SK-N-SH (cell line): ENCODE measurements around the gene PEMT. TPM values are rescaled to one million over a fixed set of nuclear protein-coding genes. Genes with fewer than 3 reads are reported as not detected.

ENCODE experiments used
- CTCF ChIA-PET: fragments of 300-600, 350-600 bp; formaldehyde crosslinking; extraction: SDS; loops from one replicate; lab custom pipeline; 2021; lab: Yijun Ruan, JAX
- POLR2A ChIA-PET: fragments of 350-600 bp; sonication (Branson Sonifier 250); formaldehyde crosslinking; extraction: SDS; loops from one replicate; lab custom pipeline; 2020; ENCODE audit warnings: antibody characterized with exemption, inconsistent platforms; lab: Yijun Ruan, JAX
- DNase-seq: peaks from one replicate; pipeline ENCODE4 v3.0.0; 2012
- H2AFZ ChIP-seq: fragments of 200-600 bp; sonication (generic); 2 replicates; pipeline ENCODE4 v1.8.1; 2016; ENCODE audit warnings: antibody characterized with exemption, mild to moderate bottlenecking, low read depth
- H3F3A ChIP-seq: fragments of 200-600 bp; sonication (generic); replicated peaks from 2 replicates; pipeline ENCODE3; 2016; ENCODE audit warnings: antibody characterized with exemption, mild to moderate bottlenecking; ENCODE audit not compliant: insufficient read depth
- H3K27ac ChIP-seq, 2 experiments: fragments of 200-500 bp in 1 of 2; fragments of 200-600 bp in 1 of 2; sonication (Bioruptor generic) in 1 of 2; sonication (generic), shearing (Covaris generic) in 1 of 2; 2 replicates each; pipeline versions ENCODE4 v1.5.1 to v1.6.1; 2014 to 2016; ENCODE audit warnings: low read depth in 2 of 2, inconsistent platforms in 1 of 2, low read length in 1 of 2, mild to moderate bottlenecking in 1 of 2, mixed read lengths in 1 of 2
- H3K27me3 ChIP-seq: fragments of 200-600 bp; sonication (generic), shearing (Covaris generic); 2 replicates; pipeline ENCODE4 v1.6.1; 2016; ENCODE audit warnings: mixed run types; ENCODE audit not compliant: insufficient read depth
- H3K36me3 ChIP-seq, 2 experiments: fragments of 200-500 bp in 1 of 2; fragments of 200-600 bp in 1 of 2; sonication (Bioruptor generic) in 1 of 2; sonication (generic) in 1 of 2; replicated peaks in 1 of 2; 2 replicates each; pipeline versions ENCODE3 to v1.5.1; 2014 to 2016; ENCODE audit warnings: low read length in 1 of 2, mild to moderate bottlenecking in 1 of 2; ENCODE audit not compliant: insufficient read depth in 2 of 2, control insufficient read depth in 1 of 2
- H3K4me1 ChIP-seq, 2 experiments: fragments of 200-500 bp in 1 of 2; fragments of 200-600 bp in 1 of 2; sonication (Bioruptor generic) in 1 of 2; sonication (generic), shearing (Covaris generic) in 1 of 2; 2 replicates each; pipeline versions ENCODE4 v1.5.1 to v1.6.1; 2014 to 2016; ENCODE audit warnings: low read depth in 1 of 2, low read length in 1 of 2, mixed run types in 1 of 2; ENCODE audit not compliant: insufficient read depth in 2 of 2, control insufficient read depth in 1 of 2
- H3K4me2 ChIP-seq: fragments of 200-600 bp; sonication (generic), shearing (Covaris generic); 2 replicates; pipeline ENCODE4 v1.6.1; 2017; ENCODE audit warnings: mixed run types
- H3K4me3 ChIP-seq, 2 experiments: fragments of 200-500 bp in 1 of 2; fragments of 200-600 bp in 1 of 2; sonication (Bioruptor generic) in 1 of 2; sonication (generic), shearing (Covaris generic) in 1 of 2; 2 replicates each; pipeline versions ENCODE4 v1.5.1 to v1.8.1; 2014 to 2016; ENCODE audit warnings: low read depth in 2 of 2, inconsistent platforms in 1 of 2, low read length in 1 of 2, mild to moderate bottlenecking in 1 of 2, mixed read lengths in 1 of 2, moderate library complexity in 1 of 2
- H3K79me2 ChIP-seq: fragments of 200-600 bp; sonication (generic); 2 replicates; pipeline ENCODE4 v1.8.1; 2017; ENCODE audit warnings: mild to moderate bottlenecking; ENCODE audit not compliant: insufficient read depth
- H3K9ac ChIP-seq: fragments of 200-600 bp; sonication (generic); 2 replicates; pipeline ENCODE4 v1.6.1; 2017; ENCODE audit warnings: mixed run types
- H3K9me2 ChIP-seq: fragments of 200-600 bp; sonication (generic); 2 replicates; pipeline ENCODE4 v1.6.1; 2017; ENCODE audit warnings: mixed run types
- H3K9me3 ChIP-seq: fragments of 200-600 bp; sonication (generic); 2 replicates; pipeline ENCODE4 v1.6.1; 2017; ENCODE audit warnings: mixed run types, mild to moderate bottlenecking, moderate library complexity
- H4K20me1 ChIP-seq: fragments of 200-600 bp; sonication (generic); 2 replicates; pipeline ENCODE4 v1.6.1; 2017; ENCODE audit warnings: mild to moderate bottlenecking, mixed run types; ENCODE audit not compliant: insufficient read depth
- CHD2 ChIP-seq: fragments of 150-350 bp; IDR thresholded peaks from 2 replicates; pipeline ENCODE4 v1.6.1; 2018; ENCODE audit warnings: low read length; ENCODE audit not compliant: partially characterized antibody
- EP300 ChIP-seq, 2 experiments: IDR thresholded peaks; 2 replicates each; pipeline versions ENCODE4 v1.4.0 to v1.6.1; 2012; ENCODE audit warnings: borderline replicate concordance in 1 of 2, low read depth in 1 of 2, low read length in 1 of 2
- FOXJ3 ChIP-seq: sonication (generic); formaldehyde crosslinking; IDR thresholded peaks from 2 replicates; pipeline ENCODE4 v1.5.1; 2020; ENCODE audit warnings: mild to moderate bottlenecking, missing genetic modification reagents
- FOXM1 ChIP-seq: IDR thresholded peaks from 2 replicates; pipeline ENCODE4 v1.4.0; 2012; ENCODE audit warnings: low read depth, mild to moderate bottlenecking
- JUND ChIP-seq: IDR thresholded peaks from 2 replicates; pipeline ENCODE4 v1.4.0; 2012
- MEF2A ChIP-seq: IDR thresholded peaks from 2 replicates; pipeline ENCODE4 v1.4.0; 2012; ENCODE audit warnings: low read depth, borderline replicate concordance
- NFIC ChIP-seq: IDR thresholded peaks from 2 replicates; pipeline ENCODE4 v1.4.0; 2012; ENCODE audit warnings: borderline replicate concordance
- POLR2AphosphoS5 ChIP-seq: IDR thresholded peaks from 2 replicates; pipeline ENCODE4 v1.6.1; 2012; ENCODE audit warnings: low read depth, low read length
- RAD21 ChIP-seq: IDR thresholded peaks from 2 replicates; pipeline ENCODE4 v1.6.1; 2012; ENCODE audit warnings: mild to moderate bottlenecking, low read length
- RCOR1 ChIP-seq: fragments of 150-350 bp; IDR thresholded peaks from 2 replicates; pipeline ENCODE4 v1.6.1; 2017; ENCODE audit warnings: antibody characterized with exemption, low read length
- RFX5 ChIP-seq: IDR thresholded peaks from 2 replicates; pipeline ENCODE4 v1.6.1; 2012; ENCODE audit warnings: mild to moderate bottlenecking, improper control_type of control experiment, low read length
- SIN3A ChIP-seq: IDR thresholded peaks from 2 replicates; pipeline ENCODE4 v1.6.1; 2012; ENCODE audit warnings: low read depth, mild to moderate bottlenecking, low read length, moderate library complexity, borderline replicate concordance
- TAF1 ChIP-seq: IDR thresholded peaks from 2 replicates; pipeline ENCODE4 v1.6.1; 2012; ENCODE audit warnings: low read depth, mild to moderate bottlenecking, low read length, moderate library complexity, borderline replicate concordance
- TCF12 ChIP-seq: IDR thresholded peaks from 2 replicates; pipeline ENCODE4 v1.4.0; 2012
- TEAD4 ChIP-seq: IDR thresholded peaks from 2 replicates; pipeline ENCODE4 v1.4.0; 2012; ENCODE audit warnings: mild to moderate bottlenecking, borderline replicate concordance; ENCODE audit not compliant: insufficient read depth
- WGBS: methylation state at CpG from one replicate; pipeline ENCODE4 v1.1.6; 2017; ENCODE audit warnings: low lambda C conversion rate; 5-methylcytosine and 5-hydroxymethylcytosine counted together
- polyA plus RNA-seq, 3 experiments: library from polyadenylated mRNA; depleted of rRNA; stranded (reverse); fragments of >200 nt; gene quantifications; 2 replicates each; pipeline ENCODE4 v1.2.3, GENCODE V29; 2012
- TF ChIP-seq, protein P1 (sequence below): fragments of 150-350 bp; IDR thresholded peaks from 2 replicates; pipeline ENCODE4 v1.6.1; 2016; ENCODE audit warnings: mild to moderate bottlenecking, low read depth, low read length
- TF ChIP-seq, protein P2 (sequence below): IDR thresholded peaks from 2 replicates; pipeline ENCODE4 v1.6.1; 2012; ENCODE audit warnings: mild to moderate bottlenecking, low read depth, low read length, moderate library complexity
- TF ChIP-seq, protein P3 (sequence below): fragments of 150-350 bp; IDR thresholded peaks from 2 replicates; pipeline ENCODE4 v1.6.1; 2017; ENCODE audit warnings: antibody characterized with exemption, low read length, low read depth, borderline replicate concordance
- TF ChIP-seq, protein P4 (sequence below): IDR thresholded peaks from 2 replicates; pipeline ENCODE4; 2012

Gene PEMT
- polyA plus RNA-seq, 1 of the 3 experiments (the other 2 are of a cell fraction), result 52.8 TPM

DNA sequence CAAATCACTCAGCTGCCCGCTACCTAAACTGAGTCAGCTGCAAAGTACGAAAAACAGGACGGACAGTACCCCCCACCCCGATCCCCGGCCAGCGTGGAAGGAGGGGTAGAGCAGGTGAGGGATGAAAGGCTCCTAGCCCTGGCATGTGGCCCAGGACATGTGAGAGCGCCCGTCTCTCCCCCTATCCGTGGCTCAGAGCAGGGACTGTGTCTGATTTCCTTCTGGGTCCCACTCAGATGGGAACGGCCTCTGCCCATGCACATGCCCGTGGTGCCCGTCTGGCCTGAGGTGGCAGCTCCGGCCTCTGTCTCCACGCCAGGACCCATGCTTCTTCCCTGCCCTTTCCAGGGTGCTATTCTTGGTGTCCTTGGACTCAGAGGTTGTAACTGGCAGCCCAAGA lies 65.1 kb downstream of the PEMT start (continued):
- TF ChIP-seq JUND (no peak), RFX5 (no peak), CHD2 (no peak), POLR2AphosphoS5 (no peak), EP300 (IDR thresholded peaks at IDR 0.05; ENCODE audit: borderline replicate concordance in 1 of 2, low read depth in 1 of 2, low read length in 1 of 2) (no peak), FOXJ3 (CRISPR knock-in tag) (no peak), TEAD4 (no peak), TCF12 (no peak)
- TF ChIP-seq, protein P1, sequence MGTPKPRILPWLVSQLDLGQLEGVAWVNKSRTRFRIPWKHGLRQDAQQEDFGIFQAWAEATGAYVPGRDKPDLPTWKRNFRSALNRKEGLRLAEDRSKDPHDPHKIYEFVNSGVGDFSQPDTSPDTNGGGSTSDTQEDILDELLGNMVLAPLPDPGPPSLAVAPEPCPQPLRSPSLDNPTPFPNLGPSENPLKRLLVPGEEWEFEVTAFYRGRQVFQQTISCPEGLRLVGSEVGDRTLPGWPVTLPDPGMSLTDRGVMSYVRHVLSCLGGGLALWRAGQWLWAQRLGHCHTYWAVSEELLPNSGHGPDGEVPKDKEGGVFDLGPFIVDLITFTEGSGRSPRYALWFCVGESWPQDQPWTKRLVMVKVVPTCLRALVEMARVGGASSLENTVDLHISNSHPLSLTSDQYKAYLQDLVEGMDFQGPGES, result no peak
- TF ChIP-seq, protein P2, sequence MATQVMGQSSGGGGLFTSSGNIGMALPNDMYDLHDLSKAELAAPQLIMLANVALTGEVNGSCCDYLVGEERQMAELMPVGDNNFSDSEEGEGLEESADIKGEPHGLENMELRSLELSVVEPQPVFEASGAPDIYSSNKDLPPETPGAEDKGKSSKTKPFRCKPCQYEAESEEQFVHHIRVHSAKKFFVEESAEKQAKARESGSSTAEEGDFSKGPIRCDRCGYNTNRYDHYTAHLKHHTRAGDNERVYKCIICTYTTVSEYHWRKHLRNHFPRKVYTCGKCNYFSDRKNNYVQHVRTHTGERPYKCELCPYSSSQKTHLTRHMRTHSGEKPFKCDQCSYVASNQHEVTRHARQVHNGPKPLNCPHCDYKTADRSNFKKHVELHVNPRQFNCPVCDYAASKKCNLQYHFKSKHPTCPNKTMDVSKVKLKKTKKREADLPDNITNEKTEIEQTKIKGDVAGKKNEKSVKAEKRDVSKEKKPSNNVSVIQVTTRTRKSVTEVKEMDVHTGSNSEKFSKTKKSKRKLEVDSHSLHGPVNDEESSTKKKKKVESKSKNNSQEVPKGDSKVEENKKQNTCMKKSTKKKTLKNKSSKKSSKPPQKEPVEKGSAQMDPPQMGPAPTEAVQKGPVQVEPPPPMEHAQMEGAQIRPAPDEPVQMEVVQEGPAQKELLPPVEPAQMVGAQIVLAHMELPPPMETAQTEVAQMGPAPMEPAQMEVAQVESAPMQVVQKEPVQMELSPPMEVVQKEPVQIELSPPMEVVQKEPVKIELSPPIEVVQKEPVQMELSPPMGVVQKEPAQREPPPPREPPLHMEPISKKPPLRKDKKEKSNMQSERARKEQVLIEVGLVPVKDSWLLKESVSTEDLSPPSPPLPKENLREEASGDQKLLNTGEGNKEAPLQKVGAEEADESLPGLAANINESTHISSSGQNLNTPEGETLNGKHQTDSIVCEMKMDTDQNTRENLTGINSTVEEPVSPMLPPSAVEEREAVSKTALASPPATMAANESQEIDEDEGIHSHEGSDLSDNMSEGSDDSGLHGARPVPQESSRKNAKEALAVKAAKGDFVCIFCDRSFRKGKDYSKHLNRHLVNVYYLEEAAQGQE, result no peak

DNA sequence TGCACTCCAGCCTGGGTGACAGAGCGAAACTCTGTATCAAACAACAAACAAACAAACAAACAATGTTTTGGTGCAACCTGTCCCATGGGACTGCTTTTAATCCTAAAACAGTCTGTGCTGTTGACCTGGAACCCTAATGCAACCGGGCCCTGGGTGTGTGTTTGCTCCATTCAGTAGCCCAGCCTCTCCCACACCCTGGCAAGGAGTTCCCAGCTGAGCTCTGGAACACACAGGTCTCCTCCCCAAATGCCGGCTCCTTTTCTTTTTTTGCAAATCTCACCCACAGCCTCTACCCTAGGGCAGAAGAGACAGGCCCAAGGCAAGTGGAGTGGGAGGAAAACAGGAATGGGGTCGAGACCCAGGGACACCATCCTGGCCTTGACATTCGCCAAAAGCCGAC lies 65.6 kb downstream of the PEMT start:
- no peak for DNase-seq
- H3K4me2 ChIP-seq, result no peak overlapping the region

More for the DNA sequence above, 65.6 kb downstream of the PEMT start:
- H3K36me3 ChIP-seq, result no peaks in the 10 kb centered on the region
- TF ChIP-seq RCOR1, result no peak
- TF ChIP-seq, protein P1, result no peak
- no peak for TF ChIP-seq NFIC
- TF ChIP-seq, protein P2, result no peak
- TF ChIP-seq, protein P3, sequence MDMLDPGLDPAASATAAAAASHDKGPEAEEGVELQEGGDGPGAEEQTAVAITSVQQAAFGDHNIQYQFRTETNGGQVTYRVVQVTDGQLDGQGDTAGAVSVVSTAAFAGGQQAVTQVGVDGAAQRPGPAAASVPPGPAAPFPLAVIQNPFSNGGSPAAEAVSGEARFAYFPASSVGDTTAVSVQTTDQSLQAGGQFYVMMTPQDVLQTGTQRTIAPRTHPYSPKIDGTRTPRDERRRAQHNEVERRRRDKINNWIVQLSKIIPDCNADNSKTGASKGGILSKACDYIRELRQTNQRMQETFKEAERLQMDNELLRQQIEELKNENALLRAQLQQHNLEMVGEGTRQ, result no peak
- TF ChIP-seq SIN3A, result no peak
- TF ChIP-seq, protein P4, sequence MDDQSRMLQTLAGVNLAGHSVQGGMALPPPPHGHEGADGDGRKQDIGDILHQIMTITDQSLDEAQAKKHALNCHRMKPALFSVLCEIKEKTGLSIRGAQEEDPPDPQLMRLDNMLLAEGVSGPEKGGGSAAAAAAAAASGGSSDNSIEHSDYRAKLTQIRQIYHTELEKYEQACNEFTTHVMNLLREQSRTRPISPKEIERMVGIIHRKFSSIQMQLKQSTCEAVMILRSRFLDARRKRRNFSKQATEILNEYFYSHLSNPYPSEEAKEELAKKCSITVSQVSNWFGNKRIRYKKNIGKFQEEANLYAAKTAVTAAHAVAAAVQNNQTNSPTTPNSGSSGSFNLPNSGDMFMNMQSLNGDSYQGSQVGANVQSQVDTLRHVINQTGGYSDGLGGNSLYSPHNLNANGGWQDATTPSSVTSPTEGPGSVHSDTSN, result no peak
- TF ChIP-seq MEF2A, result no peak
- no peak for TF ChIP-seq TCF12
- no peak for TF ChIP-seq EP300 (IDR thresholded peaks at IDR 0.05; ENCODE audit: borderline replicate concordance in 1 of 2, low read depth in 1 of 2, low read length in 1 of 2)
- no peak for TF ChIP-seq TEAD4
- TF ChIP-seq RFX5, result no peak
- TF ChIP-seq FOXM1, result no peak
- TF ChIP-seq TAF1, result no peak
- no peak for TF ChIP-seq RAD21
- TF ChIP-seq FOXJ3 (CRISPR knock-in tag), result no peak
- TF ChIP-seq, all 33 proteins: peak for 0
- 94% methylated on average over 6 of the region's 6 CpGs for WGBS
- H2AFZ ChIP-seq, result no peak overlapping the region
- ChIA-PET CTCF (interaction anchor here (0.8 to 1.2 kb wide), 4 partner anchors 14 to 116 kb away, joined by 3 read pairs; no protein-coding TSS in a partner anchor), POLR2A (no interaction called here)
- no peak overlapping the region for H3K9ac ChIP-seq
- H3K9me3 ChIP-seq, result no peaks in the 10 kb centered on the region
- H3K9me2 ChIP-seq, result no peaks in the 10 kb centered on the region
- no peaks in the 10 kb centered on the region for H3F3A ChIP-seq
- peaks cover 0 to 16% of the 10 kb centered on the region in 2 experiments; a peak in 1 of 4 replicates for H3K4me1 ChIP-seq
- H3K79me2 ChIP-seq, result no peaks in the 10 kb centered on the region
- no peaks in the 10 kb centered on the region for H4K20me1 ChIP-seq
- no peak overlapping the region for H3K27ac ChIP-seq
- H3K27me3 ChIP-seq, result no peaks in the 10 kb centered on the region
- H3K4me3 ChIP-seq, result no peak overlapping the region
